Adrenal gland (tissue), 5 donors: Measurements from ENCODE around the gene DOCK10.

Source experiments
- CTCF ChIP-seq, 6 experiments: fragments of 450-650 bp in 4 of 6; fragments of 200-600 bp in 2 of 6; sonication (generic) in 1 of 6; IDR thresholded peaks; 1 replicate in 5 of 6; 2 replicates in 1 of 6; pipeline versions ENCODE4 v1.5.1 to v1.8.0; 2016 to 2021; ENCODE audit warnings: antibody characterized with exemption in 6 of 6, mild to moderate bottlenecking in 2 of 6, moderate library complexity in 1 of 6
- POLR2A ChIP-seq, 2 donors: fragments of 450-650 bp; IDR thresholded peaks; one replicate each; pipeline ENCODE4 v1.6.1; 2017; ENCODE audit warnings: antibody characterized with exemption in 2 of 2, mild to moderate bottlenecking in 2 of 2, moderate library complexity in 1 of 2
- donor health status: DM: no; HTN: no; CAD: no.

- no peak for TF ChIP-seq CTCF (IDR thresholded peaks at IDR 0.05)
- no peak for TF ChIP-seq POLR2A (IDR thresholded peaks at IDR 0.05)
Measured at GRCh38 chr2:224781400-224781799, 260.9 kb downstream of the DOCK10 start.
